GM18907 (cell line): ENCODE results near the gene PYGB.

Experiments used
- ATAC-seq: cut with Tn5 transposase; IDR thresholded peaks from one replicate; pipeline ENCODE4 v1.9.1; 2021; ENCODE audit warnings: mild to moderate bottlenecking, moderate library complexity; ENCODE audit not compliant: unreplicated experiment

The PYGB gene

GRCh38 chr20:25247956-25248785 lies at the start of gene PYGB:
Gene PYGB, plus strand, starts transcription at chr20:25248085. Its CDS starts 94 bp downstream, at chr20:25248179.
- ATAC-seq: peak; percentile 64

- no peak for ATAC-seq
These were observed 49.1 kb upstream of the PYGB start for GRCh38 chr20:25198663-25199383.

GRCh38 chr20:25199473-25200260 lies 48.2 kb upstream of the PYGB start:
- no peak for ATAC-seq

- ATAC-seq: no peak
These were observed 44.8 kb upstream of the PYGB start for GRCh38 chr20:25203089-25203488.

- no peak for ATAC-seq
These were observed 44.0 kb upstream of the PYGB start for GRCh38 chr20:25203871-25204320.

GRCh38 chr20:25204550-25205276 lies 43.2 kb upstream of the PYGB start:
- ATAC-seq: no peak

GRCh38 chr20:25205277-25206062 lies 42.4 kb upstream of the PYGB start:
- no peak for ATAC-seq

- no peak for ATAC-seq
These were observed 41.9 kb upstream of the PYGB start for GRCh38 chr20:25206063-25206403.

- ATAC-seq: no peak
These were observed 41.3 kb upstream of the PYGB start for GRCh38 chr20:25206548-25206947.

GRCh38 chr20:25207149-25207959 lies 40.5 kb upstream of the PYGB start:
- no peak for ATAC-seq

GRCh38 chr20:25207960-25208534 lies 39.8 kb upstream of the PYGB start:
- ATAC-seq: no peak

GRCh38 chr20:25209400-25209799 lies 38.5 kb upstream of the PYGB start:
- ATAC-seq: no peak

GRCh38 chr20:25209911-25210310 lies 38.0 kb upstream of the PYGB start:
- no peak for ATAC-seq

GRCh38 chr20:25211273-25211672 lies 36.6 kb upstream of the PYGB start:
- ATAC-seq: no peak

- no peak for ATAC-seq
These were observed 35.6 kb upstream of the PYGB start for GRCh38 chr20:25212242-25212641.

- no peak for ATAC-seq
These were observed 34.1 kb upstream of the PYGB start for GRCh38 chr20:25213566-25214425.

GRCh38 chr20:25214426-25214790 lies 33.5 kb upstream of the PYGB start:
- no peak for ATAC-seq

GRCh38 chr20:25214819-25215218 lies 33.1 kb upstream of the PYGB start:
- no peak for ATAC-seq
